Ectodermal cell (in vitro differentiated cells): ENCODE measurements around the gene BTBD2.
"Not testable (repeated sequence)": the region's sequence is repeated elsewhere in the genome, so short reads cannot be mapped to it uniquely, and the experiment has no call there.

Experiments used
- H3K27ac ChIP-seq: 2 replicates; pipeline ENCODE4 v1.7.0; 2013; ENCODE audit warnings: mild to moderate bottlenecking, low read depth, low read length; ENCODE audit not compliant: insufficient read depth, poor library complexity, severe bottlenecking
- H3K27me3 ChIP-seq: 2 replicates; pipeline ENCODE4 v1.7.0; 2013; ENCODE audit warnings: mild to moderate bottlenecking, low read length; ENCODE audit not compliant: insufficient read depth, control insufficient read depth, poor library complexity, severe bottlenecking
- H3K36me3 ChIP-seq: one replicate; pipeline ENCODE4 v1.7.0; 2013; ENCODE audit warnings: low read length; ENCODE audit not compliant: control insufficient read depth, insufficient read depth
- H3K4me1 ChIP-seq: one replicate; pipeline ENCODE4 v1.7.0; 2013; ENCODE audit warnings: low read length; ENCODE audit not compliant: control insufficient read depth, insufficient read depth
- H3K4me3 ChIP-seq: 2 replicates; pipeline ENCODE4 v1.7.0; 2013; ENCODE audit warnings: low read depth, low read length, control low read depth; ENCODE audit not compliant: insufficient read depth
- H3K9me3 ChIP-seq: 2 replicates; pipeline ENCODE4 v1.7.0; 2013; ENCODE audit warnings: mild to moderate bottlenecking, low read length, moderate library complexity; ENCODE audit not compliant: control insufficient read depth
- WGBS, 2 experiments: methylation state at CpG; one replicate each; pipeline ENCODE4 v1.1.7; 2013; ENCODE audit warnings: missing lambda C conversion rate in 2 of 2; 5-methylcytosine and 5-hydroxymethylcytosine counted together

The BTBD2 gene

GRCh38 chr19:1991018-1991913 lies 24.2 kb downstream of the BTBD2 start:
- WGBS, 2 experiments: 93 to 94% methylated on average over 30 of the region's 30 CpGs
- H3K9me3 ChIP-seq: no peaks in the 10 kb centered on the region
- peaks cover 45% of the 10 kb centered on the region for H3K36me3 ChIP-seq
- no peak overlapping the region for H3K4me3 ChIP-seq
- H3K27ac ChIP-seq: no peak overlapping the region
- H3K4me1 ChIP-seq: no peaks in the 10 kb centered on the region
- no peaks in the 10 kb centered on the region for H3K27me3 ChIP-seq

- Histone ChIP-seq H3K9me3 (no peaks in the 10 kb centered on the region), H3K4me1 (no peaks in the 10 kb centered on the region)
Measured at GRCh38 chr19:1990230-1991017, 25.1 kb downstream of the BTBD2 start.

GRCh38 chr19:1989513-1990229 lies 25.8 kb downstream of the BTBD2 start:
- peaks cover 47% of the 10 kb centered on the region for H3K36me3 ChIP-seq
- no peaks in the 10 kb centered on the region for H3K27me3 ChIP-seq
- H3K27ac ChIP-seq: no peak overlapping the region
- no peaks in the 10 kb centered on the region for H3K9me3 ChIP-seq
- H3K4me3 ChIP-seq: no peak overlapping the region
- no peaks in the 10 kb centered on the region for H3K4me1 ChIP-seq
- 94 to 95% methylated on average over 40 of the region's 40 CpGs for WGBS, 2 experiments

More at GRCh38 chr19:1990230-1991017, 25.1 kb downstream of the BTBD2 start:
- 96 to 97% methylated on average over 34 of the region's 34 CpGs for WGBS, 2 experiments
- Histone ChIP-seq H3K4me3 (no peak overlapping the region), H3K27me3 (no peaks in the 10 kb centered on the region), H3K27ac (no peak overlapping the region), H3K36me3 (peaks cover 47% of the 10 kb centered on the region)

- H3K36me3 ChIP-seq: peaks cover 45% of the 10 kb centered on the region
- not testable (repeated sequence) for H3K4me1 ChIP-seq, H3K4me3 ChIP-seq, H3K9me3 ChIP-seq, H3K27ac ChIP-seq, H3K27me3 ChIP-seq
- 93 to 95% methylated on average over 10 of the region's 10 CpGs for WGBS, 2 experiments
Measured at GRCh38 chr19:1988464-1988863, 27.1 kb downstream of the BTBD2 start.

GRCh38 chr19:1987197-1988187 lies 28.0 kb downstream of the BTBD2 start:
- H3K27ac ChIP-seq: peak overlapping the region; percentile 8
- no peaks in the 10 kb centered on the region for H3K4me1 ChIP-seq
- no peaks in the 10 kb centered on the region for H3K9me3 ChIP-seq
- no peak overlapping the region for H3K4me3 ChIP-seq
- 91 to 93% methylated on average over 36 to 41 of the region's 42 CpGs for WGBS, 2 experiments
- no peaks in the 10 kb centered on the region for H3K27me3 ChIP-seq
- H3K36me3 ChIP-seq: peaks cover 36% of the 10 kb centered on the region

- Histone ChIP-seq H3K4me1 (no peaks in the 10 kb centered on the region), H3K36me3 (peaks cover 39% of the 10 kb centered on the region), H3K4me3 (no peak overlapping the region), H3K27me3 (no peaks in the 10 kb centered on the region), H3K27ac (no peak overlapping the region), H3K9me3 (no peaks in the 10 kb centered on the region)
- WGBS, 2 experiments: 95% methylated on average over 42 of the region's 42 CpGs
Measured at GRCh38 chr19:1986357-1987162, 29.0 kb downstream of the BTBD2 start.

GRCh38 chr19:1985588-1986356 lies 29.7 kb downstream of the BTBD2 start:
- Histone ChIP-seq H3K9me3 (no peaks in the 10 kb centered on the region), H3K4me1 (no peaks in the 10 kb centered on the region), H3K36me3 (peaks cover 37% of the 10 kb centered on the region), H3K27me3 (no peaks in the 10 kb centered on the region), H3K4me3 (no peak overlapping the region), H3K27ac (peak overlapping the region; percentile 62)
- WGBS, 2 experiments: 95 to 96% methylated on average over 44 of the region's 44 CpGs

GRCh38 chr19:1984357-1984756 lies 31.2 kb downstream of the BTBD2 start:
- no peak overlapping the region for H3K4me3 ChIP-seq
- H3K4me1 ChIP-seq: no peaks in the 10 kb centered on the region
- H3K36me3 ChIP-seq: peaks cover 30% of the 10 kb centered on the region
- 94 to 96% methylated on average over 10 of the region's 10 CpGs for WGBS, 2 experiments
- H3K27ac ChIP-seq: no peak overlapping the region
- no peaks in the 10 kb centered on the region for H3K9me3 ChIP-seq
- H3K27me3 ChIP-seq: no peaks in the 10 kb centered on the region
